ENCODE measurements around the gene ABHD4. TPM values are rescaled to one million over a fixed set of nuclear protein-coding genes. Genes with fewer than 3 reads are reported as not detected.

ABHD4 gene
- polyA plus RNA-seq, 2 of the 4 experiments (the other 2 are of a cell fraction) = 58.3 to 70.7 TPM

DNA sequence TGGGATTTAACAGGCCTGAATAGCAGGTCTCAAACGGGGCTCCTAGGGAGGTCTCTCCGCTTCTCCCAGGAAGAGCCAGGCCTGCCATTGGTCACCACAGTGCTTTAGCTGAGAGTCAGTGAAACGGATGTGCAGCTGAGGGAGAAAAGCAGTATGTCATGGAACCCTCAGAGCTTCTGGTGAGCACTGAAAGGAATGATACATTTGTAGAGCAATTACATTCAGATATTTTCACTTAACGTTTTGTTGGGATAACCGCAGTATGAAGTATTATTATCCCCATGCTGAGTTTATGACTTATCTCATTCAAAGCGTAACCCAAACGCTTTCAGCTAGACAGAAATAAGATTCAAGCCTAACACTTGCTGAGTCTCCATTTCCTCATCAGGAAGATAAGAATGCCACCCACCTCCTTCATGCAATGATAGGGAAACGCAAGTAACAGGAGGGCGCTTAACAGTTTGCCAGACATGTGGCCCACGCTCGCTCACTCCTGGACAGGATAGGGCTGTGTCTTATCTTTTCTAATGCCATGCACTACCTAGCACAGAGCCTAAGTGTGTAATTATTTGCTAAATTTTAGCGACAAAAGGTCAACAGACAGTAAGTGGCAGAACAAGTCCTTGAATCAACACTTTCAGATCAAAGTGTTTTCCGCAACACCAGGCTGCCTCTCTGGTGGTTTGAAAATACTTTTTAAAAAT, 37.3 kb upstream of the ABHD4 start:
- CTCF ChIA-PET = interaction anchor here (0.7 to 16.3 kb wide), 16 partner anchors 10 to 421 kb away, joined by 3 to 376 read pairs (median 4); partner anchors contain the start of genes AJUBA and OR6J1
- H3K4me3 ChIP-seq = no peak overlapping the region
- POLR2A ChIA-PET = interaction anchor here (1.6 kb wide), 1 partner anchor 206 kb away, joined by 5 read pairs; the partner anchor contains the start of gene OXA1L
- H3K4me2 ChIP-seq = no peak overlapping the region
- no peak for FAIRE-seq
- TF ChIP-seq MAFK (IDR thresholded peaks at IDR 0.05; ENCODE audit: partially characterized antibody) (no peak), NPAS2 (CRISPR knock-in tag; IDR thresholded peaks at IDR 0.05; ENCODE audit: borderline replicate concordance) (no peak), JUNB (IDR thresholded peaks at IDR 0.05) (no peak), TFCP2L1 (CRISPR knock-in tag; IDR thresholded peaks at IDR 0.05) (no peak), USF2 (IDR thresholded peaks at IDR 0.05) (no peak), BHLHE40 (IDR thresholded peaks at IDR 0.05; ENCODE audit: low read depth, low read length) (no peak), ZC3H11A (IDR thresholded peaks at IDR 0.05) (no peak), RFX5 (IDR thresholded peaks at IDR 0.05) (no peak), KDM1A (IDR thresholded peaks at IDR 0.05; ENCODE audit: low read depth) (no peak), FOSB (CRISPR knock-in tag; IDR thresholded peaks at IDR 0.05) (no peak), CBX2 (IDR thresholded peaks at IDR 0.05; ENCODE audit: borderline replicate concordance, low read depth) (no peak), EP300 (IDR thresholded peaks at IDR 0.05) (no peak), SREBF2 (IDR thresholded peaks at IDR 0.05) (no peak), CHD4 (IDR thresholded peaks at IDR 0.05; ENCODE audit: borderline replicate concordance) (no peak), POLR2AphosphoS2 (conservative IDR thresholded peaks at IDR 0.05; ENCODE audit: low read length) (no peak), CBX8 (IDR thresholded peaks at IDR 0.05) (no peak), ZSCAN20 (CRISPR knock-in tag; IDR thresholded peaks at IDR 0.05) (no peak), KDM5A (IDR thresholded peaks at IDR 0.05) (no peak)
- TF ChIP-seq, protein P1, sequence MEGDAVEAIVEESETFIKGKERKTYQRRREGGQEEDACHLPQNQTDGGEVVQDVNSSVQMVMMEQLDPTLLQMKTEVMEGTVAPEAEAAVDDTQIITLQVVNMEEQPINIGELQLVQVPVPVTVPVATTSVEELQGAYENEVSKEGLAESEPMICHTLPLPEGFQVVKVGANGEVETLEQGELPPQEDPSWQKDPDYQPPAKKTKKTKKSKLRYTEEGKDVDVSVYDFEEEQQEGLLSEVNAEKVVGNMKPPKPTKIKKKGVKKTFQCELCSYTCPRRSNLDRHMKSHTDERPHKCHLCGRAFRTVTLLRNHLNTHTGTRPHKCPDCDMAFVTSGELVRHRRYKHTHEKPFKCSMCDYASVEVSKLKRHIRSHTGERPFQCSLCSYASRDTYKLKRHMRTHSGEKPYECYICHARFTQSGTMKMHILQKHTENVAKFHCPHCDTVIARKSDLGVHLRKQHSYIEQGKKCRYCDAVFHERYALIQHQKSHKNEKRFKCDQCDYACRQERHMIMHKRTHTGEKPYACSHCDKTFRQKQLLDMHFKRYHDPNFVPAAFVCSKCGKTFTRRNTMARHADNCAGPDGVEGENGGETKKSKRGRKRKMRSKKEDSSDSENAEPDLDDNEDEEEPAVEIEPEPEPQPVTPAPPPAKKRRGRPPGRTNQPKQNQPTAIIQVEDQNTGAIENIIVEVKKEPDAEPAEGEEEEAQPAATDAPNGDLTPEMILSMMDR (IDR thresholded peaks at IDR 0.05) = no peak
- no peaks in the 10 kb centered on the region for H3K9me3 ChIP-seq
- 92% methylated on average over 13 of the region's 13 CpGs for WGBS (ENCODE audit: missing lambda C conversion rate)
- ATAC-seq = no peak
- no peak overlapping the region for H3K27ac ChIP-seq
- DNase-seq (ENCODE audit: low read depth in 1 of 2, low spot score in 1 of 2) = no peak
- H3K4me1 ChIP-seq = peaks cover 6% of the 10 kb centered on the region; the same call in 1 of the 3 replicates

DNA sequence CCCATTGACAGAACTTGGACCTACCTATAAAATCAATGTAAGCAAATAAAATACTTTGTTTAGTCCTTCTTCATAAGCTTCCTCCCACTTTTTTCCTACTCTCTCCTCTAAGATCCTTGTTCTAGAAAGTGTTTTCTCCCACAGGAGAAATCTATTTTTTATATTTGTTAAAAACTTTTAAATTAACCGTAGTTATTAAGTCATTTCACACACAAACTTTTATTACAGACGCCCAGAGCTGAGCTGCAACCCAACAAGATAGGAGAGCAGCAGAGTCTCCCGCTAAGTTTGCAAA, 36.8 kb upstream of the ABHD4 start:
- no peak overlapping the region for H3K27ac ChIP-seq
- FAIRE-seq = no peak
- no peak for ATAC-seq
- no peak for DNase-seq (ENCODE audit: low read depth in 1 of 2, low spot score in 1 of 2)
- no peak for TF ChIP-seq KDM5A (IDR thresholded peaks at IDR 0.05)
- TF ChIP-seq FOSB (CRISPR knock-in tag; IDR thresholded peaks at IDR 0.05) = no peak
- TF ChIP-seq, protein P1 (IDR thresholded peaks at IDR 0.05) = no peak
- H3K4me3 ChIP-seq = no peak overlapping the region
- WGBS (ENCODE audit: missing lambda C conversion rate) = 86% methylated on average over 3 of the region's 3 CpGs
- ChIA-PET POLR2A (no interaction called here), CTCF (interaction anchor here (0.9 to 16.3 kb wide), 10 partner anchors 9 to 421 kb away, joined by 3 to 376 read pairs (median 5); partner anchors contain the start of genes AJUBA and OR6J1)
- no peak overlapping the region for H3K4me2 ChIP-seq
- H3K9me3 ChIP-seq = no peaks in the 10 kb centered on the region
- H3K4me1 ChIP-seq = peaks cover 6% of the 10 kb centered on the region; the same call in 1 of the 3 replicates

Data from A549 (cell line).